HCT116 (cell line): ENCODE results near the gene DCDC2C.

Experiments used
- CBX3 ChIP-seq: IDR thresholded peaks from 2 replicates; pipeline ENCODE4 v1.6.1; 2012; ENCODE audit warnings: low read depth
- ELF1 ChIP-seq: IDR thresholded peaks from 2 replicates; pipeline ENCODE4 v1.6.1; 2012; ENCODE audit warnings: low read depth, borderline replicate concordance
- EZH2 ChIP-seq: fragments of 200-600 bp; sonication (generic); IDR thresholded peaks from 2 replicates; pipeline ENCODE4 v1.6.1; 2017; ENCODE audit warnings: antibody characterized with exemption, mixed run types
- POLR2A ChIP-seq: IDR thresholded peaks from 2 replicates; pipeline ENCODE4 v1.7.0; 2011; ENCODE audit warnings: borderline replicate concordance; ENCODE audit not compliant: insufficient read depth, insufficient read length; ENCODE audit errors: extremely low read depth
- TCF7L2 ChIP-seq: IDR thresholded peaks from 2 replicates; pipeline ENCODE4 v1.7.0; 2011; ENCODE audit warnings: borderline replicate concordance, inconsistent platforms; ENCODE audit not compliant: insufficient read depth, insufficient read length; ENCODE audit errors: extremely low read depth
- ZFX ChIP-seq: fragments of 450-650 bp; IDR thresholded peaks from 2 replicates; pipeline ENCODE4 v1.6.1; 2017
- TF ChIP-seq, protein P1 (sequence below), 3 experiments: fragments of 200-600 bp in 1 of 3; sonication (generic) in 1 of 3; IDR thresholded peaks in 2 of 3; conservative IDR thresholded peaks in 1 of 3; 2 replicates each; pipeline ENCODE4 v1.5.1; 2012 to 2017; ENCODE audit warnings: low read depth in 2 of 3, low read length in 2 of 3, antibody characterized with exemption in 1 of 3, borderline replicate concordance in 1 of 3, control low read depth in 1 of 3, mild to moderate bottlenecking in 1 of 3, mixed read lengths in 1 of 3, mixed run types in 1 of 3, moderate library complexity in 1 of 3; ENCODE audit not compliant: insufficient read depth in 1 of 3
- TF ChIP-seq, protein P2 (sequence below): IDR thresholded peaks from 2 replicates; pipeline ENCODE4 v1.6.1; 2012
- TF ChIP-seq, protein P3 (sequence below): IDR thresholded peaks from 2 replicates; pipeline ENCODE4 v1.6.1; 2011; ENCODE audit warnings: mild to moderate bottlenecking, low read length, moderate library complexity; ENCODE audit not compliant: insufficient replicate concordance; ENCODE audit errors: extremely low read depth
- TF ChIP-seq, protein P4 (sequence below): IDR thresholded peaks from 2 replicates; pipeline ENCODE4 v1.6.1; 2012; ENCODE audit warnings: low read depth

DNA sequence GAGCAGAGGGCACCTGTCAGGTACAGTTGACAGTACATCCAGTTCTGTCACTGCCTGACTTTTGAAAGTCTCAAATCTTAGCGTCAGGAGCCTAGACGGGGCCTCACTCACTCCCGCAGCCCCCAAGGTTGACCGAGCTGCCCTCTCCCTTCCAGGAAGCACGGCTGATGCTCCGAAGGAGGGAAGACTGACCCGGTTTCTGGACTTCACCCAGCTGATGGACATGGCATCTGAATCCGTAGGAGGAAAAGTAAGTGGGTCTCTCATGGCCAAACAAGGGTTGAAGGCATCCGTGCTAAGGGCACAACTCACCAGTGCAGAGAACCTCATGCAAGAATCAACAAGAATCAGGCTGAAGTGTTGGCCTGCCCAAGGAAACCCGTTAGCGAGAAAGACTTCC, 32.4 kb upstream of the DCDC2C start:
- TF ChIP-seq, protein P1, sequence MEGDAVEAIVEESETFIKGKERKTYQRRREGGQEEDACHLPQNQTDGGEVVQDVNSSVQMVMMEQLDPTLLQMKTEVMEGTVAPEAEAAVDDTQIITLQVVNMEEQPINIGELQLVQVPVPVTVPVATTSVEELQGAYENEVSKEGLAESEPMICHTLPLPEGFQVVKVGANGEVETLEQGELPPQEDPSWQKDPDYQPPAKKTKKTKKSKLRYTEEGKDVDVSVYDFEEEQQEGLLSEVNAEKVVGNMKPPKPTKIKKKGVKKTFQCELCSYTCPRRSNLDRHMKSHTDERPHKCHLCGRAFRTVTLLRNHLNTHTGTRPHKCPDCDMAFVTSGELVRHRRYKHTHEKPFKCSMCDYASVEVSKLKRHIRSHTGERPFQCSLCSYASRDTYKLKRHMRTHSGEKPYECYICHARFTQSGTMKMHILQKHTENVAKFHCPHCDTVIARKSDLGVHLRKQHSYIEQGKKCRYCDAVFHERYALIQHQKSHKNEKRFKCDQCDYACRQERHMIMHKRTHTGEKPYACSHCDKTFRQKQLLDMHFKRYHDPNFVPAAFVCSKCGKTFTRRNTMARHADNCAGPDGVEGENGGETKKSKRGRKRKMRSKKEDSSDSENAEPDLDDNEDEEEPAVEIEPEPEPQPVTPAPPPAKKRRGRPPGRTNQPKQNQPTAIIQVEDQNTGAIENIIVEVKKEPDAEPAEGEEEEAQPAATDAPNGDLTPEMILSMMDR (IDR thresholded peaks at IDR 0.05 in 2 of 3, conservative IDR thresholded peaks at IDR 0.05 in 1 of 3; ENCODE audit: borderline replicate concordance in 1 of 3, insufficient read depth in 1 of 3, low read depth in 2 of 3, low read length in 2 of 3), result no peak
- TF ChIP-seq, protein P2, sequence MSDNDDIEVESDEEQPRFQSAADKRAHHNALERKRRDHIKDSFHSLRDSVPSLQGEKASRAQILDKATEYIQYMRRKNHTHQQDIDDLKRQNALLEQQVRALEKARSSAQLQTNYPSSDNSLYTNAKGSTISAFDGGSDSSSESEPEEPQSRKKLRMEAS, result no peak
- no peak for TF ChIP-seq ZFX
- TF ChIP-seq, protein P3, sequence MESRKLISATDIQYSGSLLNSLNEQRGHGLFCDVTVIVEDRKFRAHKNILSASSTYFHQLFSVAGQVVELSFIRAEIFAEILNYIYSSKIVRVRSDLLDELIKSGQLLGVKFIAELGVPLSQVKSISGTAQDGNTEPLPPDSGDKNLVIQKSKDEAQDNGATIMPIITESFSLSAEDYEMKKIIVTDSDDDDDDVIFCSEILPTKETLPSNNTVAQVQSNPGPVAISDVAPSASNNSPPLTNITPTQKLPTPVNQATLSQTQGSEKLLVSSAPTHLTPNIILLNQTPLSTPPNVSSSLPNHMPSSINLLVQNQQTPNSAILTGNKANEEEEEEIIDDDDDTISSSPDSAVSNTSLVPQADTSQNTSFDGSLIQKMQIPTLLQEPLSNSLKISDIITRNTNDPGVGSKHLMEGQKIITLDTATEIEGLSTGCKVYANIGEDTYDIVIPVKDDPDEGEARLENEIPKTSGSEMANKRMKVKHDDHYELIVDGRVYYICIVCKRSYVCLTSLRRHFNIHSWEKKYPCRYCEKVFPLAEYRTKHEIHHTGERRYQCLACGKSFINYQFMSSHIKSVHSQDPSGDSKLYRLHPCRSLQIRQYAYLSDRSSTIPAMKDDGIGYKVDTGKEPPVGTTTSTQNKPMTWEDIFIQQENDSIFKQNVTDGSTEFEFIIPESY, result no peak
- TF ChIP-seq TCF7L2, result no peak
- TF ChIP-seq POLR2A, result no peak
- TF ChIP-seq ELF1, result no peak
- TF ChIP-seq EZH2, result no peak
- TF ChIP-seq CBX3, result no peak
- TF ChIP-seq, protein P4, sequence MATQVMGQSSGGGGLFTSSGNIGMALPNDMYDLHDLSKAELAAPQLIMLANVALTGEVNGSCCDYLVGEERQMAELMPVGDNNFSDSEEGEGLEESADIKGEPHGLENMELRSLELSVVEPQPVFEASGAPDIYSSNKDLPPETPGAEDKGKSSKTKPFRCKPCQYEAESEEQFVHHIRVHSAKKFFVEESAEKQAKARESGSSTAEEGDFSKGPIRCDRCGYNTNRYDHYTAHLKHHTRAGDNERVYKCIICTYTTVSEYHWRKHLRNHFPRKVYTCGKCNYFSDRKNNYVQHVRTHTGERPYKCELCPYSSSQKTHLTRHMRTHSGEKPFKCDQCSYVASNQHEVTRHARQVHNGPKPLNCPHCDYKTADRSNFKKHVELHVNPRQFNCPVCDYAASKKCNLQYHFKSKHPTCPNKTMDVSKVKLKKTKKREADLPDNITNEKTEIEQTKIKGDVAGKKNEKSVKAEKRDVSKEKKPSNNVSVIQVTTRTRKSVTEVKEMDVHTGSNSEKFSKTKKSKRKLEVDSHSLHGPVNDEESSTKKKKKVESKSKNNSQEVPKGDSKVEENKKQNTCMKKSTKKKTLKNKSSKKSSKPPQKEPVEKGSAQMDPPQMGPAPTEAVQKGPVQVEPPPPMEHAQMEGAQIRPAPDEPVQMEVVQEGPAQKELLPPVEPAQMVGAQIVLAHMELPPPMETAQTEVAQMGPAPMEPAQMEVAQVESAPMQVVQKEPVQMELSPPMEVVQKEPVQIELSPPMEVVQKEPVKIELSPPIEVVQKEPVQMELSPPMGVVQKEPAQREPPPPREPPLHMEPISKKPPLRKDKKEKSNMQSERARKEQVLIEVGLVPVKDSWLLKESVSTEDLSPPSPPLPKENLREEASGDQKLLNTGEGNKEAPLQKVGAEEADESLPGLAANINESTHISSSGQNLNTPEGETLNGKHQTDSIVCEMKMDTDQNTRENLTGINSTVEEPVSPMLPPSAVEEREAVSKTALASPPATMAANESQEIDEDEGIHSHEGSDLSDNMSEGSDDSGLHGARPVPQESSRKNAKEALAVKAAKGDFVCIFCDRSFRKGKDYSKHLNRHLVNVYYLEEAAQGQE, result no peak
